OCI-LY3 (cell line): ENCODE results near the gene DNM1.

Experiments used
- CTCF ChIP-seq: fragments of 200-600, 300-600 bp; sonication (generic); IDR thresholded peaks from 2 replicates; pipeline ENCODE4 v1.5.1; 2014; ENCODE audit warnings: antibody characterized with exemption, low read length, low read depth
- EZH2phosphoT487 ChIP-seq: fragments of 200-600 bp; shearing (Covaris generic); IDR thresholded peaks from 2 replicates; pipeline ENCODE4 v1.6.1; 2018; ENCODE audit warnings: antibody characterized with exemption, mixed run types, low read depth

GRCh38 chr9:128242124-128242523, 38.9 kb downstream of the DNM1 start:
- TF ChIP-seq EZH2phosphoT487, result no peak
- no peak for TF ChIP-seq CTCF
